Epidermal melanocyte (primary cell): ENCODE results near the gene MT1E.
"Not testable (repeated sequence)": the region's sequence is repeated elsewhere in the genome, so short reads cannot be mapped to it uniquely, and the experiment has no call there.

Experiments used
- DNase-seq: peaks from one replicate; pipeline ENCODE4 v3.0.0; 2011; ENCODE audit warnings: low spot score; ENCODE audit not compliant: insufficient read length

MT1E gene

GRCh38 chr16:56669840-56670619 is 44.4 kb downstream of the MT1E start:
- DNase-seq = no peak

- no peak for DNase-seq
These were observed 45.0 kb downstream of the MT1E start for GRCh38 chr16:56670620-56670934.

GRCh38 chr16:56671691-56672090 is 46.1 kb downstream of the MT1E start:
- DNase-seq = not testable (repeated sequence)

GRCh38 chr16:56672171-56672570 is 46.6 kb downstream of the MT1E start:
- DNase-seq = not testable (repeated sequence)

GRCh38 chr16:56672761-56673536 is 47.4 kb downstream of the MT1E start:
- DNase-seq = no peak

GRCh38 chr16:56673921-56674320 is 48.3 kb downstream of the MT1E start:
- no peak for DNase-seq

GRCh38 chr16:56674570-56674969 is 49.0 kb downstream of the MT1E start:
- not testable (repeated sequence) for DNase-seq

- no peak for DNase-seq
These were observed 50.2 kb downstream of the MT1E start for GRCh38 chr16:56675685-56676210.
